Activated CD8-positive, alpha-beta memory T cell treated with anti-CD3 and anti-CD28 coated beads for 48 hours (primary cell): Measurements from ENCODE around the gene PEBP1.
"Not testable (repeated sequence)": the region's sequence is repeated elsewhere in the genome, so short reads cannot be mapped to it uniquely, and the experiment has no call there.

Experiments
- DNase-seq, 3 experiments: peaks; one replicate each; pipeline ENCODE4 v3.0.0-alpha.2; 2020; ENCODE audit warnings: low read depth in 2 of 3, low spot score in 2 of 3

Gene PEBP1

GRCh38 chr12:118129436-118129835, 6.5 kb upstream of the PEBP1 start:
- DNase-seq: not testable (repeated sequence)

GRCh38 chr12:118136559-118137003, 657 bp downstream of the PEBP1 start:
- peak in 2 of 3 experiments; percentile 8 to 20 for DNase-seq

GRCh38 chr12:118137148-118137678, 1.3 kb downstream of the PEBP1 start:
- no peak for DNase-seq

GRCh38 chr12:118140825-118141224, 4.9 kb downstream of the PEBP1 start:
- no peak for DNase-seq

- no peak for DNase-seq
Measured at GRCh38 chr12:118144499-118144898, 8.6 kb downstream of the PEBP1 start.

GRCh38 chr12:118145113-118145797, 9.3 kb downstream of the PEBP1 start:
- DNase-seq: no peak

GRCh38 chr12:118145798-118146156, 9.9 kb downstream of the PEBP1 start:
- DNase-seq: no peak

GRCh38 chr12:118148287-118148686, 12.4 kb downstream of the PEBP1 start:
- DNase-seq: no peak

- no peak for DNase-seq
Measured at GRCh38 chr12:118150625-118151024, 14.7 kb downstream of the PEBP1 start.

- DNase-seq: no peak
Measured at GRCh38 chr12:118151755-118152154, 15.8 kb downstream of the PEBP1 start.

- DNase-seq: no peak
Measured at GRCh38 chr12:118160536-118160935, 24.6 kb downstream of the PEBP1 start.

- DNase-seq: no peak
Measured at GRCh38 chr12:118164798-118165486, 29.0 kb downstream of the PEBP1 start.

GRCh38 chr12:118166946-118167345, 31.0 kb downstream of the PEBP1 start:
- DNase-seq: no peak

- DNase-seq: no peak
Measured at GRCh38 chr12:118175823-118176447, 40.0 kb downstream of the PEBP1 start.

- DNase-seq: no peak
Measured at GRCh38 chr12:118183155-118183554, 47.2 kb downstream of the PEBP1 start.

- DNase-seq: no peak
Measured at GRCh38 chr12:118183711-118184110, 47.8 kb downstream of the PEBP1 start.

GRCh38 chr12:118185602-118186397, 49.9 kb downstream of the PEBP1 start:
- DNase-seq: no peak

- no peak for DNase-seq
Measured at GRCh38 chr12:118187751-118188435, 52.0 kb downstream of the PEBP1 start.

GRCh38 chr12:118188690-118189371, 52.9 kb downstream of the PEBP1 start:
- DNase-seq: no peak

GRCh38 chr12:118189741-118190191, 53.8 kb downstream of the PEBP1 start:
- no peak for DNase-seq
